GM19452 (cell line): ENCODE results near the gene SYPL2.
A peak's percentile ranks its signal among the peaks of the same experiment; 100 is the strongest.

Source experiments
- ATAC-seq: cut with Tn5 transposase; IDR thresholded peaks from one replicate; pipeline ENCODE4 v1.9.1; 2021; ENCODE audit not compliant: unreplicated experiment

SYPL2 gene

GRCh38 chr1:109513110-109513710 lies 46.9 kb downstream of the SYPL2 start:
- ATAC-seq, result no peak

- ATAC-seq, result no peak
Observed at GRCh38 chr1:109514846-109515245, 48.5 kb downstream of the SYPL2 start.

GRCh38 chr1:109516872-109517271 lies 50.5 kb downstream of the SYPL2 start:
- ATAC-seq, result no peak

GRCh38 chr1:109517337-109517736 lies 51.0 kb downstream of the SYPL2 start:
- ATAC-seq, result no peak

GRCh38 chr1:109521002-109521951 lies 54.9 kb downstream of the SYPL2 start:
- no peak for ATAC-seq

DNA sequence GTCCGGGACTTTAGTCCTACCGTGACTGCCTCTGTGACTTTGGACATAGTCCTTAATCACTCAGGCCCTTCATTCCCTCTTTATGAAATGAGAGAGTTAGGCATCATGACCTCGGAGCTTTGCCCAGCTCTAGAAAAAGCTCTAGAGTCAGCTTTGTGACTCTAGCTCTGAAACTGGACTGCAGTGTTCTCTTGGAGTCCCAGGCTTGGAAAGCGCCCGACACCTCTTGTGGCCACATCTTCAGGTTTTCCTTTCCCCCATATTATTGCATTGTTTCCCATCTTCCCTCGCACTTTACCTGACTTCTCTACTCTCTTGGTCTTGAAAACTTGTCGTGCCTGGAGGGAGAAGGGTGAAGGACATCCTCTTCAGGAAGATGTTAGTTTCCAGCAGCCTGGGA lies 55.7 kb downstream of the SYPL2 start:
- no peak for ATAC-seq

DNA sequence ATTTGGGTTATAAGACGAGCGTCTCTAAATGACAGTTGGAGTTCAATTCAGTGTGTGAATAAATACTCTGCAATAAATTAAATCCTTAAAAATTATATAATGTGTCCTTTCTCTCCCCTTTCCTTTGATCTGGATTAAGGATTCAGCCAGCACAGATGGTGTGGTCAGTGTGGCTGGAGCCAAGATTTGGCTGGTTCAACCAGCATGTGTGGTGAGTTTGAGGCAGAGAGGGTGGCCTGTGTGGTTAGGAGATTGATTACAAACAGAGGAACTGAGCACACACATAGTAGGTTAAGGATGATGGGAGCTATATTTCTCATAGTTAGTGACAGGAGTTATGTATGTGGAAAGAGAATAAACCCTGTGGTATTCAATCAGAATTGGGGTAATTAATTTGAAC lies 57.4 kb downstream of the SYPL2 start:
- ATAC-seq, result no peak

DNA sequence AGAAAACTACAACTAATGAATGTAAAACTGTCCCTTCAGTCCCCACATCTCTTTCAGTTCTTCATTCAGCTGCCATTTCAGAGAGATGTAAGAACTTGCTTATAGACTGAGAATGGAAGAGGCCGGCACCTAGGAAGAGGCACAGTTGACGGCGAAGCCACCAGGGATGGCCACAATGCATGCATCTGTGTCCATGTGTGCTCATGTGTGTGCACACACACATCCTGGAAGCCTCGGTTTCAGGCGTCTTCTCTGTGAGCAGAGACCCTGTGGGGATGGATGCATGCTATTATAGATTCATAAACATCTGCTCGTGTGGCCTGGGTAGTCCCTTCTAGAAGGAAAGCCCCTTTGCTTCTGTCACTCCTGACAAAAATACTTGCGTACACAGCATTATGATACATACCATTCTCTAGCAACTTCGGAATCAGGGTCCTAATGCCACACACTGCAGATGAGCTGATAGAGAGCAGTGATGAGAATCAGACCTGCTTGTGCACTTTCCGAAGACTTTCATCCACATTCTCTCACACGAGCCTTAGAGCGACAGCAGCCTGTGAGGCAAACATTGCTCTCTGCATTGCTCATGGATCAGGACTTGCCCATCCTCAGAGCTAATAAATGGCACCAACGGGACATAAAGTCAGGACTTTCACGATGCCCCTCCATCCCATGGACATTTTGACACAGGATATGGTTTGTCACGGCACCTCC lies 60.9 kb downstream of the SYPL2 start:
- ATAC-seq, result peak; percentile 53

- ATAC-seq, result no peak
Observed at GRCh38 chr1:109527846-109528695, 61.7 kb downstream of the SYPL2 start.

- no peak for ATAC-seq
Observed at GRCh38 chr1:109528712-109529111, 62.4 kb downstream of the SYPL2 start.

- no peak for ATAC-seq
Observed at GRCh38 chr1:109529881-109530456, 63.6 kb downstream of the SYPL2 start.

- ATAC-seq, result no peak
Observed at GRCh38 chr1:109530457-109531087, 64.2 kb downstream of the SYPL2 start.

DNA sequence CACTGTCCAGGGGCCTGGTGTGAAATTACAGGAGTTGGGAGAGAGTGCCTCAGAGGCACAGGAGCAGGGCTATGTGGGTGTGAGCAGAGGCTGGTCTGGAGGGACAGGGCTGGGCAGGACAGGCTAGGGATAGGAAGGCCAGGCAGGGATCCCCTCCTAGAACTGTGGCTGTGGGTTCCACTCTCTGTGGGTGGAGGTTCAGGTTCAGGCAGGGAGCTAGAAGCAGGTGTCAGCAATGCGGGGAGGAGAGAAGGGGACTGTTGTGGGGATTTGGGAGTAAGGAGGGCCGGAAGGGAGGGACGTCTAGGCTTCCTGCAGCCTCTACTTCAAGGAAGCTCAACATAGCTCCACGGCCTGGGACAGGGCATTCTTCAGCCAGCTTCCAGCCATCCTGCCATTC lies 65.0 kb downstream of the SYPL2 start:
- ATAC-seq, result no peak
